Measurements from ENCODE around the gene FNBP1L. TPM values are rescaled to one million over a fixed set of nuclear protein-coding genes. Genes with fewer than 3 reads are reported as not detected.
A peak's percentile ranks its signal among the peaks of the same experiment; 100 is the strongest.

FNBP1L gene
- total RNA-seq, 1 donor from 2014 or later, result 29.7 TPM

GRCh38 chr1:93440272-93440671 lies 7.6 kb upstream of the FNBP1L start:
- no peak overlapping the region for H3K4me3 ChIP-seq (ENCODE audit: low read depth, low read length)
- H3K27me3 ChIP-seq (ENCODE audit: control insufficient read depth, insufficient read depth, low read length), result no peaks in the 10 kb centered on the region
- peak; percentile 44 for DNase-seq (ENCODE audit: low read depth)
- no peak for TF ChIP-seq CTCF (IDR thresholded peaks at IDR 0.05; ENCODE audit: insufficient read depth, low read length, severe bottlenecking)
- no peaks in the 10 kb centered on the region for H3K36me3 ChIP-seq (ENCODE audit: control insufficient read depth, insufficient read depth, low read length)
- FAIRE-seq, result no peak

- DNase-seq (ENCODE audit: low read depth), result no peak
- Histone ChIP-seq H3K36me3 (ENCODE audit: control insufficient read depth, insufficient read depth, low read length) (no peaks in the 10 kb centered on the region), H3K4me3 (ENCODE audit: low read depth, low read length) (no peak overlapping the region), H3K27me3 (ENCODE audit: control insufficient read depth, insufficient read depth, low read length) (no peaks in the 10 kb centered on the region)
- no peak for TF ChIP-seq CTCF (IDR thresholded peaks at IDR 0.05; ENCODE audit: insufficient read depth, low read length, severe bottlenecking)
- no peak for FAIRE-seq
Measured at GRCh38 chr1:93440706-93441105, 7.2 kb upstream of the FNBP1L start.

GRCh38 chr1:93441589-93441988 lies 6.3 kb upstream of the FNBP1L start:
- DNase-seq (ENCODE audit: low read depth) (no peak), FAIRE-seq (no peak)
- TF ChIP-seq CTCF (IDR thresholded peaks at IDR 0.05; ENCODE audit: insufficient read depth, low read length, severe bottlenecking), result no peak
- no peaks in the 10 kb centered on the region for H3K36me3 ChIP-seq (ENCODE audit: control insufficient read depth, insufficient read depth, low read length)
- H3K4me3 ChIP-seq (ENCODE audit: low read depth, low read length), result no peak overlapping the region
- no peaks in the 10 kb centered on the region for H3K27me3 ChIP-seq (ENCODE audit: control insufficient read depth, insufficient read depth, low read length)

- Histone ChIP-seq H3K36me3 (ENCODE audit: control insufficient read depth, insufficient read depth, low read length) (no peaks in the 10 kb centered on the region), H3K27me3 (ENCODE audit: control insufficient read depth, insufficient read depth, low read length) (no peaks in the 10 kb centered on the region), H3K4me3 (ENCODE audit: low read depth, low read length) (no peak overlapping the region)
- FAIRE-seq (no peak), DNase-seq (ENCODE audit: low read depth) (peak; percentile 69)
- no peak for TF ChIP-seq CTCF (IDR thresholded peaks at IDR 0.05; ENCODE audit: insufficient read depth, low read length, severe bottlenecking)
Measured at GRCh38 chr1:93442008-93442666, 5.8 kb upstream of the FNBP1L start.

- Histone ChIP-seq H3K36me3 (ENCODE audit: control insufficient read depth, insufficient read depth, low read length) (no peaks in the 10 kb centered on the region), H3K4me3 (ENCODE audit: low read depth, low read length) (no peak overlapping the region), H3K27me3 (ENCODE audit: control insufficient read depth, insufficient read depth, low read length) (no peaks in the 10 kb centered on the region)
- no peak for DNase-seq (ENCODE audit: low read depth)
- FAIRE-seq, result no peak
- TF ChIP-seq CTCF (IDR thresholded peaks at IDR 0.05; ENCODE audit: insufficient read depth, low read length, severe bottlenecking), result no peak
Measured at GRCh38 chr1:93442741-93443140, 5.2 kb upstream of the FNBP1L start.

- FAIRE-seq (no peak), DNase-seq (ENCODE audit: low read depth) (no peak)
- no peak overlapping the region for H3K4me3 ChIP-seq (ENCODE audit: low read depth, low read length)
- H3K36me3 ChIP-seq (ENCODE audit: control insufficient read depth, insufficient read depth, low read length), result no peaks in the 10 kb centered on the region
- H3K27me3 ChIP-seq (ENCODE audit: control insufficient read depth, insufficient read depth, low read length), result no peaks in the 10 kb centered on the region
- TF ChIP-seq CTCF (IDR thresholded peaks at IDR 0.05; ENCODE audit: insufficient read depth, low read length, severe bottlenecking), result no peak
Measured at GRCh38 chr1:93443454-93443853, 4.5 kb upstream of the FNBP1L start.
